LNCAP (cell line): ENCODE measurements around the gene CDK11B.

ENCODE experiments used
- CTCF ChIP-seq: fragments of 450-650 bp; IDR thresholded peaks from 2 replicates; pipeline ENCODE4 v1.5.1; 2017; ENCODE audit warnings: mild to moderate bottlenecking

CDK11B gene

DNA sequence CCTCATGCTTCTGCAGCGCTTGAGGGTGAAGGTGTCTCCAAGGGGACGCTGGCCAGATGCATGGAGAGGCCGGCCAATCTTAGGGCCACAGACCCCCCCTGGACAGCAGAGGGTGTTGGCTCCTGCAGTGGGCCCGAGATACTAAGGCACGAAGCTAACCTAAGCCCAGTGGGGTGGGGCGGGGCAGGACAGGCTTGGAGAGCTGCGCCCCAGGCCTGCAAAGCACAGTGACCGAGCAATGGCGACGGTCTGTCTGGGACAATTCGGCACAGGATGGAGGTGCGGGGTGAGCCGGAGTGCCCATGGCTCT, 60.1 kb downstream of the CDK11B start:
- TF ChIP-seq CTCF, result no peak

GRCh38 chr1:1598051-1598719, 60.6 kb downstream of the CDK11B start:
- no peak for TF ChIP-seq CTCF

GRCh38 chr1:1597275-1597930, 61.4 kb downstream of the CDK11B start:
- TF ChIP-seq CTCF, result no peak; the same call in 1 of the 2 replicates

- TF ChIP-seq CTCF, result no peak
These were observed 62.1 kb downstream of the CDK11B start for GRCh38 chr1:1596493-1597274.

GRCh38 chr1:1594602-1595260, 64.1 kb downstream of the CDK11B start:
- no peak for TF ChIP-seq CTCF

GRCh38 chr1:1593834-1594601, 64.8 kb downstream of the CDK11B start:
- no peak for TF ChIP-seq CTCF

DNA sequence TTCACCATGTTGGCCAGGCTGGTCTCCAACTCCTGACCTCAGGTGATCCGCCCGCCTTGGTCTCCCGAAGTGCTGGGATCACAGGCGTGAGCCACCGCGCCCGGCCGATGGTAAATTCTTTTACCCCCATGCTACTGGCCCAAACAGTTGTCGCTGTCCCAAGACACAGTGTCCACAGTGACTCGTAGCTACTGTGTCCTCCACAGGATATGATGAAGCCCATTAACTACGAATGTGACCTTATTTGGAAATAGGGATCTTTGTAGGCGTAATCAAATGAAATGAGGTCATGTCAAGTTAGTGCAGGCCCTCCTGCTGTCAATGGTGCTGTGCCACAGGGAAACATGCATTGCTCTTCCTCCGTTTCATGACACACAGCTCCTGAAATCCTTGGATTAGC, 67.4 kb downstream of the CDK11B start:
- no peak for TF ChIP-seq CTCF
